ENCODE measurements around the gene TOR1A.

The TOR1A gene

GRCh38 chr9:129778469-129778868 lies 45.5 kb downstream of the TOR1A start:
- no peak overlapping the region for H2AFZ ChIP-seq (ENCODE audit: insufficient read depth, low read length, poor library complexity)
- no peaks in the 10 kb centered on the region for H3K79me2 ChIP-seq (ENCODE audit: control insufficient read depth, insufficient read depth, low read length, poor library complexity)
- H3K4me1 ChIP-seq (ENCODE audit: control insufficient read depth in 1 of 2, insufficient read depth in 2 of 2, low read length in 2 of 2), result peaks cover 11 to 12% of the 10 kb centered on the region in 2 experiments
- no peaks in the 10 kb centered on the region for H3K9me3 ChIP-seq (ENCODE audit: insufficient read depth, low read depth, low read length)
- no peak overlapping the region for H2AK5ac ChIP-seq (ENCODE audit: low read length)
- H3K23ac ChIP-seq (ENCODE audit: low read length), result no peak overlapping the region
- no peak overlapping the region for H3K9ac ChIP-seq (ENCODE audit: low read length)
- H2BK12ac ChIP-seq (ENCODE audit: low read length), result no peak overlapping the region
- H4K8ac ChIP-seq (ENCODE audit: low read depth, low read length), result no peak overlapping the region
- no peaks in the 10 kb centered on the region for H3K27me3 ChIP-seq (ENCODE audit: insufficient read depth, low read length)
- no peak overlapping the region for H3K18ac ChIP-seq (ENCODE audit: low read length)
- H4K91ac ChIP-seq (ENCODE audit: low read depth, low read length), result no peak overlapping the region
- H3K79me1 ChIP-seq (ENCODE audit: low read length), result peaks cover 6% of the 10 kb centered on the region
- H3K4ac ChIP-seq (ENCODE audit: low read depth, low read length), result no peak overlapping the region
- H3K4me2 ChIP-seq (ENCODE audit: low read length), result no peak overlapping the region
- no peak overlapping the region for H2BK120ac ChIP-seq (ENCODE audit: insufficient read depth, low read length, poor library complexity)
- H3K14ac ChIP-seq (ENCODE audit: low read length), result no peak overlapping the region
- H4K12ac ChIP-seq (ENCODE audit: low read depth, low read length), result no peak overlapping the region
- no peak overlapping the region for H3K4me3 ChIP-seq (ENCODE audit: low read depth, low read length)
- no peak overlapping the region for H3K27ac ChIP-seq (ENCODE audit: low read depth, low read length)
- no CpG with 5 or more reads among the region's 3 CpGs for WGBS (ENCODE audit: extremely low coverage, insufficient coverage, insufficient read length)
- H3K36me3 ChIP-seq (ENCODE audit: control insufficient read depth in 1 of 2, insufficient read depth in 2 of 2, low read length in 2 of 2), result no peaks in the 10 kb centered on the region
- H2BK5ac ChIP-seq (ENCODE audit: low read depth, low read length, poor library complexity), result no peak overlapping the region
- DNase-seq, result peak; percentile 85 to 86

DNA sequence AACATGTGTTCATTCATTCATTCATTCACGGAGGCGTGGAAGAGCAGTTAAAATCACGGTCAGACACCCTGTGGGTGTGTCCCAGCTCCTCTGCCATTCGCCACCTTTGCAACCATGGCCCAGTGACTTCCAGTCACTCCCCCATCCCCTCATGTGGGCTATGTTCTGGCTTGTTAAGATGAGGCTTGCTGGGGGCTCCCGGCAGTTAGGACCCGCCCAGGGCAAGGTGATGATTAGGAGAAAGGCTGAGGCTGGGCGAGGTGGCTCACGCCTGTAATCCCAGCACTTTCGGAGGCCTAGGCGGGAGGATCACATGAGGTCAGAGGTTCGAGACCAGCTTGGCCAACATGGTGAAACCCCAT lies 46.2 kb downstream of the TOR1A start:
- H3K36me3 ChIP-seq (ENCODE audit: control insufficient read depth in 1 of 2, insufficient read depth in 2 of 2, low read length in 2 of 2), result no peaks in the 10 kb centered on the region
- peak overlapping the region; percentile 32 for H4K91ac ChIP-seq (ENCODE audit: low read depth, low read length)
- no peaks in the 10 kb centered on the region for H3K9me3 ChIP-seq (ENCODE audit: insufficient read depth, low read depth, low read length)
- H4K8ac ChIP-seq (ENCODE audit: low read depth, low read length), result peak overlapping the region; percentile 17
- H3K27ac ChIP-seq (ENCODE audit: low read depth, low read length), result no peak overlapping the region
- H3K4ac ChIP-seq (ENCODE audit: low read depth, low read length), result no peak overlapping the region
- no peak overlapping the region for H3K23ac ChIP-seq (ENCODE audit: low read length)
- H2BK12ac ChIP-seq (ENCODE audit: low read length), result peak overlapping the region; percentile 37
- H3K4me3 ChIP-seq (ENCODE audit: low read depth, low read length), result no peak overlapping the region
- no CpG with 5 or more reads among the region's 11 CpGs for WGBS (ENCODE audit: extremely low coverage, insufficient coverage, insufficient read length)
- no peak overlapping the region for H3K9ac ChIP-seq (ENCODE audit: low read length)
- no peak overlapping the region for H4K12ac ChIP-seq (ENCODE audit: low read depth, low read length)
- H3K14ac ChIP-seq (ENCODE audit: low read length), result no peak overlapping the region
- peak overlapping the region; percentile 20 for H2BK120ac ChIP-seq (ENCODE audit: insufficient read depth, low read length, poor library complexity)
- H3K79me1 ChIP-seq (ENCODE audit: low read length), result peaks cover 6% of the 10 kb centered on the region
- H3K4me1 ChIP-seq (ENCODE audit: control insufficient read depth in 1 of 2, insufficient read depth in 2 of 2, low read length in 2 of 2), result peaks cover 11 to 12% of the 10 kb centered on the region in 2 experiments
- H3K27me3 ChIP-seq (ENCODE audit: insufficient read depth, low read length), result no peaks in the 10 kb centered on the region
- no peak overlapping the region for H2AK5ac ChIP-seq (ENCODE audit: low read length)
- H2AFZ ChIP-seq (ENCODE audit: insufficient read depth, low read length, poor library complexity), result no peak overlapping the region
- no peak overlapping the region for H2BK5ac ChIP-seq (ENCODE audit: low read depth, low read length, poor library complexity)
- no peaks in the 10 kb centered on the region for H3K79me2 ChIP-seq (ENCODE audit: control insufficient read depth, insufficient read depth, low read length, poor library complexity)
- no peak overlapping the region for H3K4me2 ChIP-seq (ENCODE audit: low read length)
- no peak for DNase-seq
- H3K18ac ChIP-seq (ENCODE audit: low read length), result peak overlapping the region; percentile 68

- Histone ChIP-seq H4K12ac (ENCODE audit: low read depth, low read length) (no peak overlapping the region), H3K4me3 (ENCODE audit: low read depth, low read length) (no peak overlapping the region), H3K18ac (ENCODE audit: low read length) (no peak overlapping the region), H3K9me3 (ENCODE audit: insufficient read depth, low read depth, low read length) (no peaks in the 10 kb centered on the region), H3K36me3 (ENCODE audit: control insufficient read depth in 1 of 2, insufficient read depth in 2 of 2, low read length in 2 of 2) (no peaks in the 10 kb centered on the region), H2BK5ac (ENCODE audit: low read depth, low read length, poor library complexity) (no peak overlapping the region), H2BK12ac (ENCODE audit: low read length) (no peak overlapping the region), H3K23ac (ENCODE audit: low read length) (no peak overlapping the region), H3K9ac (ENCODE audit: low read length) (no peak overlapping the region), H2AK5ac (ENCODE audit: low read length) (peak overlapping the region; percentile 23), H2AFZ (ENCODE audit: insufficient read depth, low read length, poor library complexity) (no peak overlapping the region), H2BK120ac (ENCODE audit: insufficient read depth, low read length, poor library complexity) (peak overlapping the region; percentile 16), H3K79me1 (ENCODE audit: low read length) (peaks cover 6% of the 10 kb centered on the region), H3K27me3 (ENCODE audit: insufficient read depth, low read length) (no peaks in the 10 kb centered on the region), H3K4me2 (ENCODE audit: low read length) (peak overlapping the region; percentile 12), H4K91ac (ENCODE audit: low read depth, low read length) (peak overlapping the region; percentile 30), H3K4me1 (ENCODE audit: control insufficient read depth in 1 of 2, insufficient read depth in 2 of 2, low read length in 2 of 2) (peaks cover 11 to 12% of the 10 kb centered on the region in 2 experiments), H3K4ac (ENCODE audit: low read depth, low read length) (no peak overlapping the region), H3K27ac (ENCODE audit: low read depth, low read length) (peak overlapping the region; percentile 7), H4K8ac (ENCODE audit: low read depth, low read length) (peak overlapping the region; percentile 19), H3K14ac (ENCODE audit: low read length) (peak overlapping the region; percentile 8), H3K79me2 (ENCODE audit: control insufficient read depth, insufficient read depth, low read length, poor library complexity) (no peaks in the 10 kb centered on the region)
- whole genome bisulfite sequencing (ENCODE audit: extremely low coverage, insufficient coverage, insufficient read length), result no CpG with 5 or more reads among the region's 16 CpGs
- DNase-seq, result peak; percentile 97
Observed at GRCh38 chr9:129776938-129777768, 46.8 kb downstream of the TOR1A start.

DNA sequence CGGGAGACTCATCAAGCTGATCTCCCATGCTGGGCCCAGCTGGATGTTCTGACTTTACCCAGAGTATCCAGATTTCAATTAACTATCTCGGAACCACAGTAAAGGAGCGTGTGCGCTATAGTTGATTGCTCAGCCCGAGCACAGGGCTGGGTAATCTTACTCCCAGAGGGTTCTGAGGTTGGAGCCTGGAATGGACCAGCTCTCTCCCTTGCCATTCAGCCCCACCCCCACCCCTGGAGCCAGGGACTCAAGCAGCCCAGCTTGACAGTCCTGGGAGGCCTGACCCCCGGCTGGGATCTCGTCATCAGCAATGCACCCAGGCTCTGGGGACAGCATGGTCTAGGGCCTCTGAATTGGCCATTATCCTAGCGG lies 47.4 kb downstream of the TOR1A start:
- Histone ChIP-seq H4K12ac (ENCODE audit: low read depth, low read length) (no peak overlapping the region), H3K27me3 (ENCODE audit: insufficient read depth, low read length) (no peaks in the 10 kb centered on the region), H2AK5ac (ENCODE audit: low read length) (peak overlapping the region; percentile 23), H4K91ac (ENCODE audit: low read depth, low read length) (peak overlapping the region; percentile 13), H3K18ac (ENCODE audit: low read length) (no peak overlapping the region), H3K23ac (ENCODE audit: low read length) (no peak overlapping the region), H3K4me2 (ENCODE audit: low read length) (no peak overlapping the region), H2BK120ac (ENCODE audit: insufficient read depth, low read length, poor library complexity) (no peak overlapping the region), H3K4me3 (ENCODE audit: low read depth, low read length) (no peak overlapping the region), H3K4me1 (ENCODE audit: control insufficient read depth in 1 of 2, insufficient read depth in 2 of 2, low read length in 2 of 2) (peaks cover 11 to 12% of the 10 kb centered on the region in 2 experiments), H2AFZ (ENCODE audit: insufficient read depth, low read length, poor library complexity) (no peak overlapping the region), H3K27ac (ENCODE audit: low read depth, low read length) (peak overlapping the region; percentile 7), H3K79me2 (ENCODE audit: control insufficient read depth, insufficient read depth, low read length, poor library complexity) (no peaks in the 10 kb centered on the region), H3K14ac (ENCODE audit: low read length) (no peak overlapping the region), H3K4ac (ENCODE audit: low read depth, low read length) (no peak overlapping the region), H2BK5ac (ENCODE audit: low read depth, low read length, poor library complexity) (no peak overlapping the region), H3K79me1 (ENCODE audit: low read length) (peaks cover 6% of the 10 kb centered on the region), H3K36me3 (ENCODE audit: control insufficient read depth in 1 of 2, insufficient read depth in 2 of 2, low read length in 2 of 2) (no peaks in the 10 kb centered on the region), H4K8ac (ENCODE audit: low read depth, low read length) (peak overlapping the region; percentile 19), H3K9ac (ENCODE audit: low read length) (no peak overlapping the region), H2BK12ac (ENCODE audit: low read length) (no peak overlapping the region), H3K9me3 (ENCODE audit: insufficient read depth, low read depth, low read length) (no peaks in the 10 kb centered on the region)
- no CpG with 5 or more reads among the region's 8 CpGs for WGBS (ENCODE audit: extremely low coverage, insufficient coverage, insufficient read length)
- DNase-seq, result no peak
